Type B pancreatic cell (in vitro differentiated cells): Measurements from ENCODE around the gene GABRA4. TPM values are rescaled to one million over a fixed set of nuclear protein-coding genes. Genes with fewer than 3 reads are reported as not detected.

Source experiments
- DNase-seq: peaks from one replicate; pipeline ENCODE4 v3.0.0; 2021; ENCODE audit warnings: mixed read lengths; ENCODE audit not compliant: unreplicated experiment; ENCODE audit errors: extremely low spot score
- H3K27ac Mint-ChIP-seq: 2 replicates; pipeline ENCODE4 v1.8.0; 2021; ENCODE audit warnings: mild to moderate bottlenecking, mixed read lengths
- H3K27me3 Mint-ChIP-seq: 2 replicates; pipeline ENCODE4 v1.8.0; 2021; ENCODE audit warnings: mixed read lengths
- H3K36me3 Mint-ChIP-seq: 2 replicates; pipeline ENCODE4 v1.8.0; 2021; ENCODE audit warnings: mixed read lengths
- H3K4me1 Mint-ChIP-seq: one replicate; pipeline ENCODE4 v1.8.0; 2021; ENCODE audit warnings: mixed read lengths; ENCODE audit not compliant: unreplicated experiment
- H3K4me3 Mint-ChIP-seq: 2 replicates; pipeline ENCODE4 v1.8.0; 2021; ENCODE audit warnings: mild to moderate bottlenecking, mixed read lengths
- H3K9me3 Mint-ChIP-seq: 2 replicates; pipeline ENCODE4 v1.8.0; 2021; ENCODE audit warnings: mixed read lengths
- CTCF ChIP-seq: fragments of 200-600 bp; sonication (generic); conservative IDR thresholded peaks from 2 replicates; pipeline ENCODE4 v1.5.0; 2021; ENCODE audit warnings: antibody characterized with exemption, mild to moderate bottlenecking
- total RNA-seq: library from RNA; stranded (reverse); gene quantifications from 2 replicates; pipeline ENCODE4 v1.2.1, GENCODE V29; 2021; ENCODE audit warnings: low replicate concordance

GABRA4 gene
- total RNA-seq, 1 donor from 2014 or later = 1.5 TPM

- H3K27me3 Mint-ChIP-seq = peaks cover 2% of the 10 kb centered on the region
- H3K9me3 Mint-ChIP-seq = no peaks in the 10 kb centered on the region
- H3K27ac Mint-ChIP-seq = no peak overlapping the region
- TF ChIP-seq CTCF = no peak
- no peak overlapping the region for H3K4me3 Mint-ChIP-seq
- DNase-seq = no peak
- H3K36me3 Mint-ChIP-seq = no peaks in the 10 kb centered on the region
- no peaks in the 10 kb centered on the region for H3K4me1 Mint-ChIP-seq
Measured at GRCh38 chr4:46968847-46969246, 24.5 kb downstream of the GABRA4 start.

GRCh38 chr4:46967631-46968030 is 25.8 kb downstream of the GABRA4 start:
- Mint-ChIP-seq H3K9me3 (no peaks in the 10 kb centered on the region), H3K4me3 (no peak overlapping the region), H3K36me3 (no peaks in the 10 kb centered on the region), H3K27ac (no peak overlapping the region), H3K27me3 (peaks cover 8% of the 10 kb centered on the region), H3K4me1 (no peaks in the 10 kb centered on the region)
- TF ChIP-seq CTCF = no peak
- no peak for DNase-seq

GRCh38 chr4:46958742-46959488 is 34.5 kb downstream of the GABRA4 start:
- no peak overlapping the region for H3K4me3 Mint-ChIP-seq

GRCh38 chr4:46956451-46956850 is 36.9 kb downstream of the GABRA4 start:
- DNase-seq = no peak
- TF ChIP-seq CTCF = no peak
- Mint-ChIP-seq H3K9me3 (no peaks in the 10 kb centered on the region), H3K4me3 (no peak overlapping the region), H3K27ac (no peak overlapping the region), H3K27me3 (peaks cover 4% of the 10 kb centered on the region), H3K4me1 (no peaks in the 10 kb centered on the region), H3K36me3 (no peaks in the 10 kb centered on the region)

More at GRCh38 chr4:46958742-46959488, 34.5 kb downstream of the GABRA4 start:
- H3K36me3 Mint-ChIP-seq = no peaks in the 10 kb centered on the region
- peaks cover 9% of the 10 kb centered on the region for H3K27me3 Mint-ChIP-seq
- TF ChIP-seq CTCF = no peak
- no peak overlapping the region for H3K27ac Mint-ChIP-seq
- no peak for DNase-seq
- H3K9me3 Mint-ChIP-seq = no peaks in the 10 kb centered on the region
- no peaks in the 10 kb centered on the region for H3K4me1 Mint-ChIP-seq

- H3K27ac Mint-ChIP-seq = no peak overlapping the region
- H3K36me3 Mint-ChIP-seq = no peaks in the 10 kb centered on the region
- peaks cover 4% of the 10 kb centered on the region for H3K27me3 Mint-ChIP-seq
- H3K4me3 Mint-ChIP-seq = no peak overlapping the region
- no peaks in the 10 kb centered on the region for H3K4me1 Mint-ChIP-seq
- TF ChIP-seq CTCF = no peak
- no peak for DNase-seq
- no peaks in the 10 kb centered on the region for H3K9me3 Mint-ChIP-seq
Measured at GRCh38 chr4:46955601-46956000, 37.8 kb downstream of the GABRA4 start.
